ENCODE measurements around the gene LCN2. TPM values are rescaled to one million over a fixed set of nuclear protein-coding genes. Genes with fewer than 3 reads are reported as not detected.

The LCN2 gene
- total and polyA plus RNA-seq, 9 of the 15 experiments (the other 6 are each of a cell fraction or from before 2014, with no cell fraction given): 0.10 to 1.2 (median 0.44) TPM; not detected in 1

DNA sequence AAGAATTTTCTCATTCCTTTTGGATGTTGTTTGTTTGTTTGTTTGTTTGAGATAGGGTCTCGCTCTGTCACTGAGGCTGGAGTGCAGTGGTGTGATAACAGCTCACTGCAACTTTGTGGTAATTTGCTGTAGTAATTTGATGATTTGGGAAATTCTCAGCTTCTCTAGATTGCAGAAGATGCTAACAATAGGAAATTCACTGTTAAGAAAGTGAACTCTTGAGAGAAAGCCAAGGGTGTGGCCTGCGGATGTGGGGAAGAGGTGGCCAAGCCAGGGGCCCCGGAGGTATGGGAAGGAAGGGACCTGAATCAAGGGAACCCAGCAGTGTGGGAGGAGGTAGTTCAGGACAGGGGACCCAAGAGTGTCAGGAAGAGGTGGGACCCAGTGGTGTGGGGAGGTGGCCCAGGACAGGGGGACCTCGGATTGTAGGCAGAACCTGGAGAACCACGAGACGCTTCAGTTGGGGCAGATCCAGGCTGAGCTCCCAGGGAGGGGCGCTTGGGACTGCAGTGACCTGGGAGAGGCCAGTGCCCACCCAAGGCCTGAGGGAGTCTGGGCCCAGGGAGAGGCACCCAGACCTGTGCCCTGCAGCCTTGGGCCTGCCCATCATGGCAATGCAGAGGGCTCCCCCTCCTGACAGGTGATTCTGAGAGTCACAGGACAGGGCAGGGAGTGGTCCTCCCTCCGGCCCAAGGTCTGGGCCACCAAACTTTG, 5.6 kb upstream of the LCN2 start (continued):
- TF ChIP-seq MTF1 (CRISPR knock-in tag; IDR thresholded peaks at IDR 0.05; ENCODE audit: borderline replicate concordance) (no peak), UBTF (IDR thresholded peaks at IDR 0.05; ENCODE audit: borderline replicate concordance in 1 of 2, low read depth in 2 of 2, low read length in 2 of 2) (no peak), FOSL1 (tag; conservative IDR thresholded peaks at IDR 0.05) (0 out of 2 replicates have a peak, but pooled peaks have one; percentile 20), PHF20 (IDR thresholded peaks at IDR 0.05; ENCODE audit: partially characterized antibody) (no peak), NFIC (IDR thresholded peaks at IDR 0.05) (0 out of 2 replicates have a peak, but pooled peaks have one; percentile 3), DPF2 (IDR thresholded peaks at IDR 0.05) (peak; percentile 55), ZNF232 (CRISPR knock-in tag; IDR thresholded peaks at IDR 0.05) (no peak), MLLT1 (IDR thresholded peaks at IDR 0.05) (no peak), ZNF644 (tag; IDR thresholded peaks at IDR 0.05; ENCODE audit: low read depth) (no peak), RAD21 (CRISPR knock-in tag; conservative IDR thresholded peaks at IDR 0.05 in 1 of 2, IDR thresholded peaks at IDR 0.05 in 1 of 2) (0 out of 4 replicates have a peak, but pooled peaks of 1 of the 2 experiments have one; percentile 16), MXI1 (IDR thresholded peaks at IDR 0.05; ENCODE audit: low read depth, low read length) (no peak)
- TF ChIP-seq, protein P1, sequence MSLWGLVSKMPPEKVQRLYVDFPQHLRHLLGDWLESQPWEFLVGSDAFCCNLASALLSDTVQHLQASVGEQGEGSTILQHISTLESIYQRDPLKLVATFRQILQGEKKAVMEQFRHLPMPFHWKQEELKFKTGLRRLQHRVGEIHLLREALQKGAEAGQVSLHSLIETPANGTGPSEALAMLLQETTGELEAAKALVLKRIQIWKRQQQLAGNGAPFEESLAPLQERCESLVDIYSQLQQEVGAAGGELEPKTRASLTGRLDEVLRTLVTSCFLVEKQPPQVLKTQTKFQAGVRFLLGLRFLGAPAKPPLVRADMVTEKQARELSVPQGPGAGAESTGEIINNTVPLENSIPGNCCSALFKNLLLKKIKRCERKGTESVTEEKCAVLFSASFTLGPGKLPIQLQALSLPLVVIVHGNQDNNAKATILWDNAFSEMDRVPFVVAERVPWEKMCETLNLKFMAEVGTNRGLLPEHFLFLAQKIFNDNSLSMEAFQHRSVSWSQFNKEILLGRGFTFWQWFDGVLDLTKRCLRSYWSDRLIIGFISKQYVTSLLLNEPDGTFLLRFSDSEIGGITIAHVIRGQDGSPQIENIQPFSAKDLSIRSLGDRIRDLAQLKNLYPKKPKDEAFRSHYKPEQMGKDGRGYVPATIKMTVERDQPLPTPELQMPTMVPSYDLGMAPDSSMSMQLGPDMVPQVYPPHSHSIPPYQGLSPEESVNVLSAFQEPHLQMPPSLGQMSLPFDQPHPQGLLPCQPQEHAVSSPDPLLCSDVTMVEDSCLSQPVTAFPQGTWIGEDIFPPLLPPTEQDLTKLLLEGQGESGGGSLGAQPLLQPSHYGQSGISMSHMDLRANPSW (CRISPR knock-in tag; IDR thresholded peaks at IDR 0.05): no peak
- TF ChIP-seq, protein P2, sequence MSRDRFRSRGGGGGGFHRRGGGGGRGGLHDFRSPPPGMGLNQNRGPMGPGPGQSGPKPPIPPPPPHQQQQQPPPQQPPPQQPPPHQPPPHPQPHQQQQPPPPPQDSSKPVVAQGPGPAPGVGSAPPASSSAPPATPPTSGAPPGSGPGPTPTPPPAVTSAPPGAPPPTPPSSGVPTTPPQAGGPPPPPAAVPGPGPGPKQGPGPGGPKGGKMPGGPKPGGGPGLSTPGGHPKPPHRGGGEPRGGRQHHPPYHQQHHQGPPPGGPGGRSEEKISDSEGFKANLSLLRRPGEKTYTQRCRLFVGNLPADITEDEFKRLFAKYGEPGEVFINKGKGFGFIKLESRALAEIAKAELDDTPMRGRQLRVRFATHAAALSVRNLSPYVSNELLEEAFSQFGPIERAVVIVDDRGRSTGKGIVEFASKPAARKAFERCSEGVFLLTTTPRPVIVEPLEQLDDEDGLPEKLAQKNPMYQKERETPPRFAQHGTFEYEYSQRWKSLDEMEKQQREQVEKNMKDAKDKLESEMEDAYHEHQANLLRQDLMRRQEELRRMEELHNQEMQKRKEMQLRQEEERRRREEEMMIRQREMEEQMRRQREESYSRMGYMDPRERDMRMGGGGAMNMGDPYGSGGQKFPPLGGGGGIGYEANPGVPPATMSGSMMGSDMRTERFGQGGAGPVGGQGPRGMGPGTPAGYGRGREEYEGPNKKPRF (IDR thresholded peaks at IDR 0.05; ENCODE audit: low read depth, low read length): no peak
